Neural crest cell (in vitro differentiated cells): ENCODE results near the gene SNX6. TPM values are rescaled to one million over a fixed set of nuclear protein-coding genes. Genes with fewer than 3 reads are reported as not detected.
"Not testable (repeated sequence)": the region's sequence is repeated elsewhere in the genome, so short reads cannot be mapped to it uniquely, and the experiment has no call there.

Source experiments
- DNase-seq: peaks from one replicate; pipeline ENCODE4 v3.0.0; 2021; ENCODE audit warnings: low read depth, mixed read lengths, low spot score
- H3K27ac Mint-ChIP-seq: one replicate; pipeline ENCODE4 v1.8.0; 2021; ENCODE audit warnings: mild to moderate bottlenecking, mixed read lengths; ENCODE audit not compliant: unreplicated experiment
- H3K27me3 Mint-ChIP-seq: 2 replicates; pipeline ENCODE4 v1.8.0; 2021; ENCODE audit warnings: low read depth, mild to moderate bottlenecking, mixed read lengths
- H3K36me3 Mint-ChIP-seq: 2 replicates; pipeline ENCODE4 v1.8.0; 2021; ENCODE audit warnings: low read depth, mild to moderate bottlenecking, mixed read lengths
- H3K4me1 Mint-ChIP-seq: 2 replicates; pipeline ENCODE4 v1.8.0; 2021; ENCODE audit warnings: mixed read lengths
- H3K4me3 Mint-ChIP-seq: one replicate; pipeline ENCODE4 v1.8.0; 2021; ENCODE audit warnings: mild to moderate bottlenecking, mixed read lengths
- H3K9me3 Mint-ChIP-seq: 2 replicates; pipeline ENCODE4 v1.8.0; 2021; ENCODE audit warnings: mixed read lengths
- CTCF ChIP-seq: fragments of 200-600 bp; sonication (generic); conservative IDR thresholded peaks from 2 replicates; pipeline ENCODE4 v1.5.0; 2021; ENCODE audit warnings: antibody characterized with exemption, mild to moderate bottlenecking
- total RNA-seq: library from RNA; stranded (reverse); gene quantifications from 2 replicates; pipeline ENCODE4 v1.2.1, GENCODE V29; 2021

SNX6 gene
- total RNA-seq, 1 donor from 2014 or later: 71.1 TPM

GRCh38 chr14:34539407-34540180 is 90.4 kb downstream of the SNX6 start, which contains the start of gene EAPP:
Gene EAPP, minus strand, starts transcription at chr14:34539701. Its CDS starts 73 bp downstream, at chr14:34539628.
- peaks cover 19% of the 10 kb centered on the region for H3K4me1 Mint-ChIP-seq
- H3K27me3 Mint-ChIP-seq: no peaks in the 10 kb centered on the region
- peak within 1 kb of the TSS; percentile 99 for H3K27ac Mint-ChIP-seq
- H3K4me3 Mint-ChIP-seq: peak within 1 kb of the TSS; percentile 98
- H3K36me3 Mint-ChIP-seq: no peaks in the 10 kb centered on the region
- H3K9me3 Mint-ChIP-seq: no peaks in the 10 kb centered on the region
- DNase-seq: peak; percentile 91
- TF ChIP-seq CTCF: peak; percentile 28

GRCh38 chr14:34538871-34539406 is 91.0 kb downstream of the SNX6 start:
- no peak for DNase-seq
- TF ChIP-seq CTCF: no peak
- Mint-ChIP-seq H3K27ac (peak overlapping the region; percentile 99), H3K4me1 (peaks cover 19% of the 10 kb centered on the region), H3K9me3 (no peaks in the 10 kb centered on the region), H3K4me3 (peak overlapping the region; percentile 98), H3K27me3 (no peaks in the 10 kb centered on the region), H3K36me3 (no peaks in the 10 kb centered on the region)

- Mint-ChIP-seq H3K4me3 (peak overlapping the region; percentile 98), H3K27ac (peak overlapping the region; percentile 50), H3K4me1 (peaks cover 19% of the 10 kb centered on the region)
- DNase-seq, H3K36me3 Mint-ChIP-seq, H3K9me3 Mint-ChIP-seq, H3K27me3 Mint-ChIP-seq: not testable (repeated sequence)
Measured at GRCh38 chr14:34538096-34538495, 91.9 kb downstream of the SNX6 start.

- Mint-ChIP-seq H3K9me3 (no peaks in the 10 kb centered on the region), H3K27me3 (no peaks in the 10 kb centered on the region), H3K4me1 (peaks cover 19% of the 10 kb centered on the region), H3K4me3 (peak overlapping the region; percentile 64), H3K27ac (no peak overlapping the region), H3K36me3 (no peaks in the 10 kb centered on the region)
- DNase-seq: no peak
- no peak for TF ChIP-seq CTCF
Measured at GRCh38 chr14:34537677-34538009, 92.3 kb downstream of the SNX6 start.

- H3K36me3 Mint-ChIP-seq: no peaks in the 10 kb centered on the region
- DNase-seq: no peak
- peak overlapping the region; percentile 64 for H3K4me3 Mint-ChIP-seq
- H3K27ac Mint-ChIP-seq: no peak overlapping the region
- no peak for TF ChIP-seq CTCF
- peaks cover 19% of the 10 kb centered on the region for H3K4me1 Mint-ChIP-seq
- no peaks in the 10 kb centered on the region for H3K27me3 Mint-ChIP-seq
- H3K9me3 Mint-ChIP-seq: no peaks in the 10 kb centered on the region
Measured at GRCh38 chr14:34536951-34537676, 92.8 kb downstream of the SNX6 start.

GRCh38 chr14:34527591-34527990 is 102.4 kb downstream of the SNX6 start:
- Mint-ChIP-seq H3K36me3 (peaks cover 8% of the 10 kb centered on the region), H3K9me3 (no peaks in the 10 kb centered on the region), H3K4me3 (no peak overlapping the region), H3K27me3 (no peaks in the 10 kb centered on the region), H3K27ac (no peak overlapping the region), H3K4me1 (no peaks in the 10 kb centered on the region)
- no peak for TF ChIP-seq CTCF
- no peak for DNase-seq

- H3K4me3 Mint-ChIP-seq, DNase-seq, H3K9me3 Mint-ChIP-seq, H3K4me1 Mint-ChIP-seq, H3K27me3 Mint-ChIP-seq, H3K27ac Mint-ChIP-seq: not testable (repeated sequence)
- H3K36me3 Mint-ChIP-seq: peaks cover 14% of the 10 kb centered on the region
Measured at GRCh38 chr14:34524216-34524615, 105.7 kb downstream of the SNX6 start.
